ENCODE measurements around the gene UTY. TPM values are rescaled to one million over a fixed set of nuclear protein-coding genes. Genes with fewer than 3 reads are reported as not detected.

The UTY gene
- total RNA-seq, 1 donor from 2014 or later, result 0.17 TPM

GRCh38 chrY:13398876-13399275 lies 81.0 kb downstream of the UTY start:
- no peak for DNase-seq

- DNase-seq, result no peak
Observed at GRCh38 chrY:13381110-13381683, 98.6 kb downstream of the UTY start.

GRCh38 chrY:13370868-13371800 lies 108.7 kb downstream of the UTY start:
- no peak for DNase-seq

GRCh38 chrY:13370245-13370644 lies 109.6 kb downstream of the UTY start:
- DNase-seq, result no peak

- DNase-seq, result no peak
Observed at GRCh38 chrY:13368513-13368845, 111.4 kb downstream of the UTY start.

- DNase-seq, result no peak
Observed at GRCh38 chrY:13363641-13364040, 116.2 kb downstream of the UTY start.

GRCh38 chrY:13362662-13363061 lies 117.2 kb downstream of the UTY start:
- DNase-seq, result no peak

- peak; percentile 36 for DNase-seq
Observed at GRCh38 chrY:13361656-13362636, 117.9 kb downstream of the UTY start.

GRCh38 chrY:13351443-13351842 lies 128.4 kb downstream of the UTY start:
- DNase-seq, result peak; percentile 44

- DNase-seq, result no peak
Observed at GRCh38 chrY:13347106-13347505, 132.7 kb downstream of the UTY start.

- no peak for DNase-seq
Observed at GRCh38 chrY:13345549-13345948, 134.3 kb downstream of the UTY start.

GRCh38 chrY:13343307-13343946 lies 136.4 kb downstream of the UTY start:
- peak; percentile 66 for DNase-seq

GRCh38 chrY:13339939-13340338 lies 139.9 kb downstream of the UTY start:
- DNase-seq, result no peak

- no peak for DNase-seq
Observed at GRCh38 chrY:13339381-13339780, 140.5 kb downstream of the UTY start.

- DNase-seq, result no peak
Observed at GRCh38 chrY:13338711-13339110, 141.1 kb downstream of the UTY start.

GRCh38 chrY:13337934-13338333 lies 141.9 kb downstream of the UTY start:
- DNase-seq, result no peak

GRCh38 chrY:13333791-13334190 lies 146.0 kb downstream of the UTY start:
- no peak for DNase-seq

GRCh38 chrY:13330651-13331050 lies 149.2 kb downstream of the UTY start:
- no peak for DNase-seq

- DNase-seq, result no peak
Observed at GRCh38 chrY:13312966-13313365, 166.9 kb downstream of the UTY start.

GRCh38 chrY:13307959-13308358 lies 171.9 kb downstream of the UTY start:
- no peak for DNase-seq

- DNase-seq, result no peak
Observed at GRCh38 chrY:13300795-13301194, 179.0 kb downstream of the UTY start.

GRCh38 chrY:13299411-13299810 lies 180.4 kb downstream of the UTY start:
- DNase-seq, result no peak
